ENCODE data around the gene CACNB4.

The CACNB4 gene

GRCh38 chr2:151860613-151861146 is 238.2 kb downstream of the CACNB4 start:
- TF ChIP-seq CTCF (IDR thresholded peaks at IDR 0.05; ENCODE audit: insufficient read depth, missing control alignments), result no peak
- FAIRE-seq (no peak), DNase-seq (ENCODE audit: insufficient read length, low spot score) (no peak)

GRCh38 chr2:151860210-151860609 is 238.6 kb downstream of the CACNB4 start:
- FAIRE-seq, result no peak

GRCh38 chr2:151857650-151858049 is 241.2 kb downstream of the CACNB4 start:
- DNase-seq (ENCODE audit: insufficient read length, low spot score), result no peak
- no peak for TF ChIP-seq CTCF (IDR thresholded peaks at IDR 0.05; ENCODE audit: insufficient read depth, missing control alignments)
- no peak for FAIRE-seq

More at GRCh38 chr2:151860210-151860609, 238.6 kb downstream of the CACNB4 start:
- DNase-seq (ENCODE audit: insufficient read length, low spot score), result no peak
- TF ChIP-seq CTCF (IDR thresholded peaks at IDR 0.05; ENCODE audit: insufficient read depth, missing control alignments), result no peak

- DNase-seq (ENCODE audit: insufficient read length, low spot score) (no peak), FAIRE-seq (peak; percentile 16)
- TF ChIP-seq CTCF (IDR thresholded peaks at IDR 0.05; ENCODE audit: insufficient read depth, missing control alignments), result no peak
Measured at GRCh38 chr2:151855111-151855510, 243.7 kb downstream of the CACNB4 start.

- no peak for FAIRE-seq
- DNase-seq (ENCODE audit: insufficient read length, low spot score), result no peak
- TF ChIP-seq CTCF (IDR thresholded peaks at IDR 0.05; ENCODE audit: insufficient read depth, missing control alignments), result no peak
Measured at GRCh38 chr2:151853070-151853758, 245.6 kb downstream of the CACNB4 start.

GRCh38 chr2:151852260-151853069 is 246.4 kb downstream of the CACNB4 start:
- FAIRE-seq (no peak), DNase-seq (ENCODE audit: insufficient read length, low spot score) (no peak)
- TF ChIP-seq CTCF (IDR thresholded peaks at IDR 0.05; ENCODE audit: insufficient read depth, missing control alignments), result no peak

Data from D721Med (cell line).